Measurements from ENCODE around the gene OBSCN. TPM values are rescaled to one million over a fixed set of nuclear protein-coding genes. Genes with fewer than 3 reads are reported as not detected.

OBSCN gene
- polyA plus RNA-seq, 4 donors: 16.5 to 49.7 (median 34.5) TPM

GRCh38 chr1:228362141-228362883 is 154.5 kb downstream of the OBSCN start:
- DNase-seq (ENCODE audit: low read depth in 4 of 4, low spot score in 2 of 4): no peak

GRCh38 chr1:228362884-228363450 is 155.1 kb downstream of the OBSCN start:
- no peak for DNase-seq (ENCODE audit: low read depth in 4 of 4, low spot score in 2 of 4)

- no peak for DNase-seq (ENCODE audit: low read depth in 4 of 4, low spot score in 2 of 4)
These were observed 155.8 kb downstream of the OBSCN start for GRCh38 chr1:228363686-228364067.

GRCh38 chr1:228364068-228364705 is 156.3 kb downstream of the OBSCN start:
- DNase-seq (ENCODE audit: low read depth in 4 of 4, low spot score in 2 of 4): no peak

- no peak for DNase-seq (ENCODE audit: low read depth in 4 of 4, low spot score in 2 of 4)
These were observed 156.9 kb downstream of the OBSCN start for GRCh38 chr1:228364706-228365213.

GRCh38 chr1:228365271-228366061 is 157.6 kb downstream of the OBSCN start:
- no peak for DNase-seq (ENCODE audit: low read depth in 4 of 4, low spot score in 2 of 4)

GRCh38 chr1:228366062-228366865 is 158.4 kb downstream of the OBSCN start:
- DNase-seq (ENCODE audit: low read depth in 4 of 4, low spot score in 2 of 4): no peak

GRCh38 chr1:228366866-228367741 is 159.3 kb downstream of the OBSCN start:
- no peak for DNase-seq (ENCODE audit: low read depth in 4 of 4, low spot score in 2 of 4)

- DNase-seq (ENCODE audit: low read depth in 4 of 4, low spot score in 2 of 4): no peak
These were observed 160.3 kb downstream of the OBSCN start for GRCh38 chr1:228367798-228368791.

GRCh38 chr1:228368801-228369607 is 161.2 kb downstream of the OBSCN start:
- DNase-seq (ENCODE audit: low read depth in 4 of 4, low spot score in 2 of 4): no peak

GRCh38 chr1:228369608-228370438 is 162.0 kb downstream of the OBSCN start:
- no peak for DNase-seq (ENCODE audit: low read depth in 4 of 4, low spot score in 2 of 4)

- no peak for DNase-seq (ENCODE audit: low read depth in 4 of 4, low spot score in 2 of 4)
These were observed 162.6 kb downstream of the OBSCN start for GRCh38 chr1:228370439-228370940.

- DNase-seq (ENCODE audit: low read depth in 4 of 4, low spot score in 2 of 4): no peak
These were observed 163.3 kb downstream of the OBSCN start for GRCh38 chr1:228370941-228371740.

GRCh38 chr1:228371741-228372182 is 163.9 kb downstream of the OBSCN start:
- no peak for DNase-seq (ENCODE audit: low read depth in 4 of 4, low spot score in 2 of 4)
